Renal pelvis (tissue), 12 donors: ENCODE data around the gene CCDC90B. TPM values are rescaled to one million over a fixed set of nuclear protein-coding genes. Genes with fewer than 3 reads are reported as not detected.
"Not testable (repeated sequence)": the region's sequence is repeated elsewhere in the genome, so short reads cannot be mapped to it uniquely, and the experiment has no call there.

Experiments
- DNase-seq: peaks from one replicate; pipeline ENCODE4 v3.0.0-alpha.2; 2013
- long read RNA-seq, 16 experiments: transcript quantifications; one replicate each; lab custom pipeline, GENCODE V29; 2026
- polyA plus RNA-seq, 3 donors: library from polyadenylated mRNA; unstranded; fragments of 120-200 nt; gene quantifications; one replicate each; pipeline ENCODE4 v1.2.1, GENCODE V29; 2013; ENCODE audit not compliant: insufficient read length in 3 of 3

CCDC90B gene
- polyA plus RNA-seq = 10 to 100 TPM; 69.4 to 83.1 (median 77.8) TPM
- long read RNA-seq, donor 1, full-length matches to known transcripts = 24 of 31 reads
- long read RNA-seq, donor 1, partial matches to known transcripts = 7 of 31 reads
- long read RNA-seq, donor 1, other reads (novel, unspliced or antisense) = 0 of 31 reads
- long read RNA-seq, donor 2, full-length matches to known transcripts = 31 of 31 reads
- long read RNA-seq, donor 2, partial matches to known transcripts = 0 of 31 reads
- long read RNA-seq, donor 2, other reads (novel, unspliced or antisense) = 0 of 31 reads
- long read RNA-seq, donor 3, full-length matches to known transcripts = 30 of 30 reads
- long read RNA-seq, donor 3, partial matches to known transcripts = 0 of 30 reads
- long read RNA-seq, donor 3, other reads (novel, unspliced or antisense) = 0 of 30 reads
- long read RNA-seq, donor 4, full-length matches to known transcripts = 34 of 39 reads
- long read RNA-seq, donor 4, partial matches to known transcripts = 5 of 39 reads
- long read RNA-seq, donor 4, other reads (novel, unspliced or antisense) = 0 of 39 reads
- long read RNA-seq, donor 5, full-length matches to known transcripts = 10 of 10 reads
- long read RNA-seq, donor 5, partial matches to known transcripts = 0 of 10 reads
- long read RNA-seq, donor 5, other reads (novel, unspliced or antisense) = 0 of 10 reads
- long read RNA-seq, donor 6, full-length matches to known transcripts = 25 of 33 reads
- long read RNA-seq, donor 6, partial matches to known transcripts = 8 of 33 reads
- long read RNA-seq, donor 6, other reads (novel, unspliced or antisense) = 0 of 33 reads
- long read RNA-seq, donor 7, full-length matches to known transcripts = 29 of 29 reads
- long read RNA-seq, donor 7, partial matches to known transcripts = 0 of 29 reads
- long read RNA-seq, donor 7, other reads (novel, unspliced or antisense) = 0 of 29 reads
- long read RNA-seq, donor 8, full-length matches to known transcripts = 18 of 18 reads
- long read RNA-seq, donor 8, partial matches to known transcripts = 0 of 18 reads
- long read RNA-seq, donor 8, other reads (novel, unspliced or antisense) = 0 of 18 reads
- long read RNA-seq, donor 9, full-length matches to known transcripts = 40 of 46 reads
- long read RNA-seq, donor 9, partial matches to known transcripts = 6 of 46 reads
- long read RNA-seq, donor 9, other reads (novel, unspliced or antisense) = 0 of 46 reads
- long read RNA-seq, donor 10, full-length matches to known transcripts = 13 of 13 reads
- long read RNA-seq, donor 10, partial matches to known transcripts = 0 of 13 reads
- long read RNA-seq, donor 10, other reads (novel, unspliced or antisense) = 0 of 13 reads
- long read RNA-seq, donor 11, full-length matches to known transcripts = 16 of 21 reads
- long read RNA-seq, donor 11, partial matches to known transcripts = 5 of 21 reads
- long read RNA-seq, donor 11, other reads (novel, unspliced or antisense) = 0 of 21 reads
- long read RNA-seq, donor 12, full-length matches to known transcripts = 37 of 48 reads
- long read RNA-seq, donor 12, partial matches to known transcripts = 11 of 48 reads
- long read RNA-seq, donor 12, other reads (novel, unspliced or antisense) = 0 of 48 reads
- long read RNA-seq, donor 13, full-length matches to known transcripts = 17 of 17 reads
- long read RNA-seq, donor 13, partial matches to known transcripts = 0 of 17 reads
- long read RNA-seq, donor 13, other reads (novel, unspliced or antisense) = 0 of 17 reads
- long read RNA-seq, donor 14 = 0 reads
- long read RNA-seq, donor 15, full-length matches to known transcripts = 43 of 52 reads
- long read RNA-seq, donor 15, partial matches to known transcripts = 9 of 52 reads
- long read RNA-seq, donor 15, other reads (novel, unspliced or antisense) = 0 of 52 reads
- long read RNA-seq, donor 16, full-length matches to known transcripts = 29 of 35 reads
- long read RNA-seq, donor 16, partial matches to known transcripts = 6 of 35 reads
- long read RNA-seq, donor 16, other reads (novel, unspliced or antisense) = 0 of 35 reads

- peak; percentile 99 for DNase-seq
Observed at GRCh38 chr11:83285771-83286528, at the start of gene CCDC90B. Gene CCDC90B (minus strand): TSS chr11:83286367. CDS start chr11:83285972, 395 bp downstream.

- DNase-seq = no peak
Observed at GRCh38 chr11:83335446-83336070, 49.4 kb upstream of the CCDC90B start.

DNA sequence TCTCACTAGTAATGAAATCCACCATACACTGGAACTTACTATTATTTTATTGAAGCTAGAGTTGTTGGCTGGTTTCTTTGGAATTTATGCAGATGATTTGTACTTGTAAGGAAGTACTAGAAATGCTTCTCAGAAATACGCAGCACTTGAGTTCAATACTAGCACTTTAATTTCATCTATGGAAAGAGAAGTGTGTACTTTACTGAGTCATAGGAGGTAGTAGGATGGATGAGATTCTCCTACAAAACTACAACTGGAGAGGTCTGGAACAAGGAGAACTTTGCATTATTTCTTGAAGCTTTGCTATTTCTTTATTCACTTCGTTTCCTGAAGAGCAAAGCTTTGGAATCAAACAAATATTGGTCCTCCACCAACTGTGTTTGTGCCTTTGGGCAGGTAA, 44.1 kb upstream of the CCDC90B start:
- DNase-seq = no peak

GRCh38 chr11:83326326-83326725, 40.2 kb upstream of the CCDC90B start:
- no peak for DNase-seq

- DNase-seq = no peak
Observed at GRCh38 chr11:83319346-83319745, 33.2 kb upstream of the CCDC90B start.

DNA sequence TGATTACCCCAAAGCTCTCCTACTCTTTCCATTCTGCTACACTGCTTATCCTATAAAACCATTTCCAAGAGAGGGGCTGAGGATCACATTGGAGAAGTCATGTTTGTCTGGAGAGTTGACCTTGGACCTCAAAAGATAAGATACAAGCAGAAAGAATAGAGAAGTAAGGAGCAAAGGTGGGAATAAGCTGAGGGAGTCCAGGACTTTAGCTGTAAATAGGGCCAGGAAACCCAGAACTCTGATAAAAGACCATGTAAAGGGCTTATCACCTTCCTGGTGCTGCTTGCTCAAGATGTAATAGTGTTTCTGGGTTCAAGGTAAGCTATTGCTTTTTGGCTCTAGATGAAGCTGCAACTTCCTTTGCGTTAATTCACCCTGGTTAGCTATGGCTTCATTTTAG, 32.8 kb upstream of the CCDC90B start:
- DNase-seq = no peak

GRCh38 chr11:83317757-83318690, 31.9 kb upstream of the CCDC90B start:
- DNase-seq = no peak

DNA sequence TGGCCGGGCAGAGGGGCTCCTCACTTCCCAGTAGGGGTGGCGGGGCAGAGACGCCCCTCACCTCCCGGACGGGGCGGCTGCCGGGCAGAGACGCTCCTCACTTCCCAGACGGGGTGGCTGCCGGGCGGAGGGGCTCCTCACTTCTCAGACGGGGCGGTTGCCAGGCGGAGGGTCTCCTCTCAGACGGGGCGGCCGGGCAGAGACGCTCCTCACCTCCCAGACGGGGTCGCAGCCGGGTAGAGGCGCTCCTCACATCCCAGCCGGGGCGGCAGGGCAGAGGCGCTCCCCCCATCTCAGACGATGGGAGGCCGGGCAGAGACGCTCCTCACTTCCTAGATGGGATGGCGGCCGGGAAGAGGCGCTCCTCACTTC, 30.7 kb upstream of the CCDC90B start:
- DNase-seq = not testable (repeated sequence)

GRCh38 chr11:83316143-83316896, 30.2 kb upstream of the CCDC90B start:
- not testable (repeated sequence) for DNase-seq

- DNase-seq = no peak
Observed at GRCh38 chr11:83312430-83312829, 26.3 kb upstream of the CCDC90B start.

- no peak for DNase-seq
Observed at GRCh38 chr11:83311701-83312100, 25.5 kb upstream of the CCDC90B start.

- DNase-seq = no peak
Observed at GRCh38 chr11:83310718-83311117, 24.6 kb upstream of the CCDC90B start.

DNA sequence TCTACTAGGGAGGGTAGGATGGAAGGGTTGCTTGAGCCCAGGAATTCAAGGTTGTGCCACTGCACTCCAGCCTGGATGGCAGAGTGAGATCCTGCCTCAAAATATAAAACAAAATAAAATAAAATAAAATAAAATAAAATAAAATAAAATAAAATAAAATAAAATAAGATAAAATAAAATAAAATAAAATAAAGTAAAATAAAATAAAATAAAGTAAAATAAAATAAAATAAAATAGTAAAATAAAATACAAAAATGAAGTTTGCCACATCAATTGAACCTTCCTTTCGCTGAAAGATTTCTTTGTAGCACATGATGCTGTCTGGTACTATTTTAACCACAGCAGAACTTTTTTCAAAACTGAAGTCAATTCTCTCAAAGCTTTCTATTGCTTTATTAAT, 22.4 kb upstream of the CCDC90B start:
- DNase-seq = not testable (repeated sequence)

- no peak for DNase-seq
Observed at GRCh38 chr11:83306200-83307080, 20.3 kb upstream of the CCDC90B start.

GRCh38 chr11:83303316-83303715, 17.1 kb upstream of the CCDC90B start:
- DNase-seq = no peak

GRCh38 chr11:83302151-83302550, 16.0 kb upstream of the CCDC90B start:
- DNase-seq = no peak
